BJ (cell line): ENCODE data around the gene BCCIP. TPM values are rescaled to one million over a fixed set of nuclear protein-coding genes. Genes with fewer than 3 reads are reported as not detected.
A peak's percentile ranks its signal among the peaks of the same experiment; 100 is the strongest.

Experiments used
- CTCF ChIA-PET: fragments of 350-600 bp; formaldehyde crosslinking; extraction: SDS; loops from one replicate; lab custom pipeline; 2021; ENCODE audit warnings: antibody characterized with exemption, inconsistent platforms; lab: Yijun Ruan, JAX
- POLR2A ChIA-PET: fragments of 300-600 bp; sonication (Branson Sonifier 250); formaldehyde crosslinking; extraction: SDS; loops from one replicate; lab custom pipeline; 2021; ENCODE audit warnings: antibody characterized with exemption; lab: Charles Lee
- DNase-seq: peaks from one replicate; pipeline ENCODE4 v3.0.0-alpha.2; 2011; ENCODE audit warnings: low read depth
- H3K27me3 ChIP-seq: 2 replicates; pipeline ENCODE4 v1.6.0; 2011; ENCODE audit warnings: low read length; ENCODE audit not compliant: control insufficient read depth, insufficient read depth
- H3K36me3 ChIP-seq: 2 replicates; pipeline ENCODE4 v1.5.1; 2011; ENCODE audit warnings: low read length; ENCODE audit not compliant: control insufficient read depth, insufficient read depth
- H3K4me3 ChIP-seq: 2 replicates; pipeline ENCODE4 v1.5.1; 2011; ENCODE audit warnings: low read depth, mild to moderate bottlenecking, control low read depth, low read length
- CTCF ChIP-seq: IDR thresholded peaks from 2 replicates; pipeline ENCODE4 v1.5.1; 2011; ENCODE audit warnings: low read depth, mild to moderate bottlenecking, control low read depth, inconsistent platforms, low read length, moderate library complexity; ENCODE audit not compliant: insufficient read depth
- polyA plus RNA-seq: library from polyadenylated mRNA; depleted of rRNA; stranded (reverse); fragments of >200 nt; gene quantifications from 2 replicates; pipeline ENCODE4 v1.2.3, GENCODE V29; 2011

BCCIP gene
- polyA plus RNA-seq, 1 experiment, result 13.2 TPM

- Histone ChIP-seq H3K27me3 (no peaks in the 10 kb centered on the region), H3K4me3 (no peak overlapping the region), H3K36me3 (peaks cover 12% of the 10 kb centered on the region)
- no peak for TF ChIP-seq CTCF
- POLR2A ChIA-PET, result no interaction called here
- peak; percentile 34 for DNase-seq
- CTCF ChIA-PET, result no interaction called here
These were observed 12.1 kb upstream of the BCCIP start for GRCh38 chr10:125811251-125811650.

- Histone ChIP-seq H3K27me3 (no peaks in the 10 kb centered on the region), H3K4me3 (no peak overlapping the region), H3K36me3 (peaks cover 10% of the 10 kb centered on the region)
- POLR2A ChIA-PET, result no interaction called here
- no peak for TF ChIP-seq CTCF
- peak; percentile 59 for DNase-seq
- CTCF ChIA-PET, result interaction anchor here (0.5 kb wide), 1 partner anchor 1564 kb away, joined by 3 read pairs; no protein-coding TSS in a partner anchor
These were observed 11.1 kb upstream of the BCCIP start for GRCh38 chr10:125812128-125812750.

- peaks cover 5% of the 10 kb centered on the region for H3K36me3 ChIP-seq
- TF ChIP-seq CTCF, result no peak
- DNase-seq, result no peak
- POLR2A ChIA-PET, result no interaction called here
- H3K27me3 ChIP-seq, result no peaks in the 10 kb centered on the region
- CTCF ChIA-PET, result no interaction called here
- no peak overlapping the region for H3K4me3 ChIP-seq
These were observed 7.6 kb upstream of the BCCIP start for GRCh38 chr10:125815764-125816163.

- TF ChIP-seq CTCF, result no peak
- no peak for DNase-seq
- H3K36me3 ChIP-seq, result peaks cover 5% of the 10 kb centered on the region
- H3K27me3 ChIP-seq, result no peaks in the 10 kb centered on the region
- POLR2A ChIA-PET, result interaction anchor here (0.6 kb wide), 2 partner anchors 69 to 1398 kb away, joined by 3 to 5 read pairs; partner anchors contain the start of gene OAT
- no peak overlapping the region for H3K4me3 ChIP-seq
- CTCF ChIA-PET, result interaction anchor here (1.3 kb wide), 1 partner anchor 9 kb away, joined by 3 read pairs; no protein-coding TSS in a partner anchor
These were observed 6.8 kb upstream of the BCCIP start for GRCh38 chr10:125816548-125816947.

- POLR2A ChIA-PET, result interaction anchor here (0.6 to 0.7 kb wide), 2 partner anchors 68 to 1440 kb away, joined by 3 read pairs; no protein-coding TSS in a partner anchor
- TF ChIP-seq CTCF, result no peak
- CTCF ChIA-PET, result interaction anchor here (1.3 kb wide), 1 partner anchor 8 kb away, joined by 3 read pairs; no protein-coding TSS in a partner anchor
These were observed 5.9 kb upstream of the BCCIP start for GRCh38 chr10:125817337-125817946.

More at GRCh38 chr10:125817337-125817946, 5.9 kb upstream of the BCCIP start:
- H3K4me3 ChIP-seq, result no peak overlapping the region
- DNase-seq, result no peak
- H3K27me3 ChIP-seq, result no peaks in the 10 kb centered on the region
- H3K36me3 ChIP-seq, result peaks cover 5% of the 10 kb centered on the region
